GM18498 (cell line): Measurements from ENCODE around the gene PEX10.

ENCODE experiments used
- ATAC-seq: cut with Tn5 transposase; IDR thresholded peaks from one replicate; pipeline ENCODE4 v1.9.1; 2021; ENCODE audit warnings: mild to moderate bottlenecking, moderate library complexity; ENCODE audit not compliant: unreplicated experiment

Gene PEX10

DNA sequence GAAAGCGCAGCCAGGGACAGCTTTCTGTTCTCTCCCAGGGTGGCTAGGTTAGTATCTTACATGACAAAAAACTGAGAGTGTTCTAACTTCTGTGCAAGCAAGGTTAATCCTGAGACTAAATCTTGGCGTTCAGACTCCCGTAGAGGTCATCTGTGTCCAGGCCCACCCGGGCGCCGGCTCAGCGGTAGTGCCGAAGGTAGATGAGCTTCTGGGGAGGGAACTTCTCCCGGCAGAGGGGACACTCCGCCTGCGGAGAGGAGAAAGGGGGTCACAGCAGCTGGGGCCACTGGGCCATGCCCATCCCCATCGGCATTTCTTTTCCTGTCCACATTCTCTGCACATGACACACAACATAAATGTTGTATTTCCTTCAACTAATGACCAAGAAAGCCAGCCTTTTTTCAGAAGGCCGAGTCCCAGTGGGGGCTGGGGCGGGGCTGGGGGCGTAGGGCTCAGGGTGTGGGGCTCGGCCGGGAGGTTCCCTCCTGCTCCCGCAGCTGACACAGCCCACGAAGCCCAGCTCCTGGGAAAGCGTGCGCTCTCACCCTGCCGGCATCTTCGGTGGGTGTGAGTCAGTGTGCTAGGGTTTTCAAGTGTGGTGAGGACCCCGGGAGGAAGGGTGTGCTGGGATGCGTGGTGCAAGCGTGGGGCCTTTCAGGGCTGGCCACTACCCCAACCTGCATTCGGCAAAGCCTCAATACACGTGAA lies 6.6 kb downstream of the PEX10 start:
- ATAC-seq = no peak

DNA sequence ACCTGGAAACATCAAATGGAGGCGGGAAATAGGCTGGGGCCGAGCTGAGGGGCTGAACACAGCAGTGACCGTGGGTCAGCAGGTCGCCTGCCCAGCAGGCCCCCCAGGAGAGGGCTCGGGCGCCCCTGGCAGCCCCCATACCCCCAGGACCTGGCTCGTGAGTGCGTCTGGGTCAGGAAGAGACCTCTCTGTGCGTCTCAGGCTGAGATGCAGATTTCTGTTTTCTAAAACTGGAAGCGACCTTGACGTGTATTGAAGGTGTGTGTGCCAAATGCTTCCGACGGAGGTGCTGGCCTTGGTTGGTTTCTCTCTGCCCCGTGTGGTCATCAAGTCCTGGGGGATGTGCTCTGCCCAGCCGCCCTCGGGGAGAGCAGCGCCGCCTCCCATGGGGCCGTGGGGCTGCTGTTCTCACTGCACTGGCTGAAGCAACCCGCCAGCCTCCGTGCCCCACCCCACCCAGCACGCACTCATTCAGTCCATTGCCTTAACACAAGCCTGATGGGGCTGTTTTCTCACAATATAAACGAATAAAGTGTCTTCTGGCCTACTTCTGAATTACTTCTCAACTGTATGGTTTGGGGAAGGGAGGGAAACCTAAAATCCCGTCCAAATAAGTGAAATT lies 7.4 kb downstream of the PEX10 start:
- ATAC-seq = no peak

DNA sequence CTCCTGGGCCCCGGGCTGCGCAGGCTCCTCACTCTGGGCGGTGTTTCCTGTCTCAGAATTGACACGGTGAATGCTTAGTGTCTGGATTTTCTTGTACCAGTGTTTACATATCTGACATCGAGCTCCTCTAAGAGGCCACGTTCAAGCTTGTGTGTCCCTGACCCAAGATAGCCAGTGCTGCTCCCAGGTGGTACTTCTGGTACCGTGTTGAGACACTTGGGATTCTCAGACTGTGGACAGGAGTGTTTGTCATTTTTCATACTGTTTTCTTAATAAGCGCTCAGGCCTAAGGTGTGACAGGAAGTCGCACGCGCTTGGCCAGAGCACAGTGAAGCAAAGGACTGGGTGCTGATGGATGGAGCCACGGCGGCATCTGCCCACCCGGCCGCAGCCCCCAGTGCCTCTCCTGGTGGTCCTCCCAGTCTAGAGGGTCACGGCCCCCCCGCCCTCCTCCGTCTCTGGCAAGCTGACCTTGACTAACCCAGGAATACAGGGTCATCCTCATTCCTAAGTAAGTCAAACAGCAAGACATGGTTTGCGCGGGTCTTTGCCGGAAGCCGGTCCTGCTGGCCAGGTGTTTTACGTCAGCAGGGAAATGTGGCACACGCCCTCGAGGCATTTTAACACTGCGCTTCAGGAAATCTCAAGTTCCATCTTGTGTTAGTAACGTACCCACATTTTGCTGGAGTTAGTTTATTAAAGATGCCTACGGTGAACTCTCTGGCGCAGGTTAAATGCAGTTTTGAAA lies 8.0 kb downstream of the PEX10 start:
- ATAC-seq = no peak

DNA sequence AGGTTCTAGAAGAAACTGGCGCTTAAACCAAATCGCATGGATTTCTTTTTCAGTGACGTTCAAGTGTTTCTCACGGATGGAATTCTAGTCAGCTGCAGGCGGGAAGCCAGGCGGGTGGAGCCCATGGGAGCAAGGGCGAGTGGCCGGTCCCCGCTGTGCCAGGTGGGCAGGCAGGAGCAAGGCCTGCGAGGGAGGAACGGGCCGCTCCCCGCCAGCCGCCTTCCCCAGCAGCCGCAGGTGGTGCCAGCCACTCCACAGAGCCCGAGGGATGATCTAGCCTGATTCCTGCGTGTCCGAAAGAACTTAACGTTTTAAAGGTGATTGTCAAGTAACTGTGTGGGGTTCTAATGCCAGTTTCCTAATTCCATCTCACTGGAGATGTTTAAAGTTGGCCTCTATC lies 9.1 kb downstream of the PEX10 start:
- ATAC-seq = no peak

DNA sequence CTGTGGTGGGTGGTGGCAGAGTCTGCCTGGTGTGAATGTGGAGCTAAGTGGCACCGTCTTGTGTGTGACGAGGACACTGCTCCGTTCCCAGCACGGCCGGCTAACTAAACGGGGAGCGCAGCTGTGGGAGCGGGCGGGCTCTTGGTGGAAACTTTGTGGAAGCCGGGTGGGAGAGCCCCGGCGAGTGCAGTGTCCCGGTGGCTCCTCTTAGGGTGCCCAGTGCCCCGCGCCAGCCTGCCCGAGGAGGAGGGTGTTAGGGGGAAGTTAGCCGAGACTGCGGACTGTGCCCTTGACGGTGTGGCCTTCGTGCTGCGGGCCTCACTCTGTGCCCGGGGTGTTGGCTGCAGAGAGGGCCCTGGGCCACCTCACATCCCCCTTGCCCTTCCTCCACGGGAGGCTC lies 9.9 kb downstream of the PEX10 start:
- ATAC-seq = no peak

DNA sequence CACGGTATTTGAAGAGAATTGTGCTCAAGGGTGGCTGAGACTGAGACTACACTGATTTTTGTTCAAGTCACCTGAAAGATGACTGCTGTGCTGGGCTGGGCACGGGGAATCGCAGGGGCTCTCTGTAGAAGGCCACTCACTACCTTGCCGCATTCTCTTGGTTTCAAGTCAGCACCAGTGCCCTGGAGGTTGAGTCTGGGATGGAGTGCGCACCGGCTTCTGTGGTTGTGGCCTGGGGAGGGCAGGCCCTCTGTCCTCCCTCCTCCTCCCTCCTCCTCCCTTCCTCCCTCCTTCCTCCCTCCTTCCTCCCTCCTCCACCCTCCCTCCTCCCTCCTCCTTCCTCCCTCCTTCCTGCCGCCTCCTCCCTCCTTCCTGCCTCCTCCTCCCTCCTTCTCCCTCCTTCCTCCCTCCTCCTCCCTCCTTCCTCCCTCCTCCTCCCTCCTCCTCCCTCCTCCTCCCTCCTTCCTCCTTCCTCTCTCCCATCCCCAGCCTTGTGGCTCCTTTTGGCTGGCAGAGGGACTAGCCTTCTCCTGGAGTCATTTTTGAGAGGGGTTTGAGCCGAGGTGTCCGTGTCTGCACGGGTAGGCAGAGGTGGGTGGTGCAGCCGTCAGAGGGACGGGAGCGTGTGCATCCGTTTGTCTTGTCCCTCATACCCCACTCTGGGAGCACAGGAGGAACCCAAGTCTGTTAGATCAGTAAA lies 11.3 kb downstream of the PEX10 start:
- ATAC-seq = no peak

- no peak for ATAC-seq
Observed at GRCh38 chr1:2400576-2400909, 11.8 kb downstream of the PEX10 start.

DNA sequence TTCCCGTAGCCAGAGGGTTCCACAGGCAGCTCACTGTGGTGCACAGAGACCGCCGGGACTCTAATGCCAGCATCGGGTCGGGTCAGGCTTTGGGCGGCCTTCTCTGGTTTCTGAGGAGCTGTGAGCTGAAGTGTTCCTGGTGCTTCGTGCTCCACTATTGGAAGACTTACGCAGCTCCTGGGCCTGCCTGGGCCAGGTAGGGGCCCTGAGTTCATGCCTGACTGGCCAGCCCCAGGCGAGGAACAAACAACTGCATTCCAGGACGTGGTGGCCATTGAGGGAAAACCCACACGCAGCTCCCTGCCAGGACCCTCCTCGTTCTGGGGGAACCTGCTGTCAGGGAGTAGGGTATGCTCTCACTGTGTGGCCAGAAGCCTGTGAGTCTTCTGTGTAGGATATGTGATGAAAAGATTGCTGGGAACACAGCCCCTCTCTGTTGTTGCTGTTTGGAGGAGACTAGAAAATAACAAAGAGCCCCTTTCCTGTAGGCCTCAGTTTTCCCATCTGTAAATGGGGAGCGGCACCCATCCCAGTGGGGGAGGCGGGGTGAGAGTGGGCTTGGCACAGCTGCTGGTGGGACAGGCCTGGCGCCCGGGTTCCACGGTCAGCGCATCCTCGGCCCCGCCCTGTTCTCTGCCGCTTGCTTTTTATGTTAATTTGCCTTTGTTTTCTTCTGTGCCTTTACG lies 12.3 kb downstream of the PEX10 start:
- no peak for ATAC-seq

- no peak for ATAC-seq
Observed at GRCh38 chr1:2398871-2399270, 13.5 kb downstream of the PEX10 start.

GRCh38 chr1:2397007-2397679 lies 15.2 kb downstream of the PEX10 start:
- no peak for ATAC-seq

DNA sequence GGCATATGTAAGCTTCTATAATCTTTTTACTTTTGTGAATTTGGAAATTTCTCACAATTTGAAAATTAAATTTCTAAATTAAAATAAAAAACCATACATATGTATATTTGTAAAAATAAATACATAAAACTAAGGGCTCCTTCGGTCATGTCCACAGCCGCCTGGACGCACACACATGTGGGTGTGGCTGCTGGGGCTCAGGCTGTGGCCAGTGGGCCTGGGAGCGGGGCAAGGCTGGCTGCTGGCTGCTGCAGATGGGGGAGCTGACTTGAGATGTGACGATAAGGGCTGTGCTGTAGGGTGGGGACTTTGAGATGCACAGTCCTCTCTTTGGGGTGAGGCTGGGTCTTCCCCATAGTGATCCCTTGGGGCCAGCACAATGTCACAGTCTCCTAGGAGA lies 15.9 kb downstream of the PEX10 start:
- no peak for ATAC-seq

DNA sequence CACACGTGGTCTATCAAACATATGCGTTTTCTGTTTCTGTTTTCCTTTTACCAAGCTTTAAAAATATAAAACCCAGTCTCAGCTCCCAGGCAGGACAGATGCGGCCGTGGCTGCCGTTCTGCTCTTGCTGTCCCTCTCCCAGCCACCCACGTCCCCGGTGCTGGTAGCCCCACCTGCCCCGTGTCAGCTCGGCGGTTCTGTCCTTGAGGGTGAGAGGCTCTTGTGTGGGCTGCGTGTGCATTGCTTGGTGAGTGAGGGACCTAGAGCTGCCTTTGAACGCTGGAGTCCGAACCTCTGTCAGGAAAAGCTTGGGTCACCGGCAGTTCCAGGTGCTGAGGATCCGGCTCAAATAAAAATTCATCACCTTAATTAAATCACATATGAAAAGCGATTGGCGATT lies 16.3 kb downstream of the PEX10 start:
- no peak for ATAC-seq

- ATAC-seq = no peak
Observed at GRCh38 chr1:2395245-2395644, 17.1 kb downstream of the PEX10 start.

DNA sequence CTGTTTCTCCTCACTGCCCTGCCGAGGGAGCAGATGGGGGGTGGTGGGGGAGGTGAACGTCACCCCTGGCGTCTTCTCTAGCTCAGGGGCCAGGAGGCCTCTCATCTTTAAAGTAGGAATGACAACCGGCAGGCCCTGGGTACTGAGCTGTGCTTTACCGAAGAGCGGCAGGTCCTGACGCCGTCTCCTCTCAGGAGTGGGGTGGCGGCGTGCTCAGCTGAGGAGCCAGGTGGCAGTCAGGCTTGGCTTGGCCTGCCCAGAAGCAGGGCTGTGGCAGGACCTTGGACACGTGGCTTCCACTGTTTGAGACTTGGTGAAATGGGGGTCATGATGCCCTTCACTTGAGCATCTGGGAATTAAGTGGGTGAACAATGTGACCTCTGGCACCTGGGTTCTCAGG lies 17.6 kb downstream of the PEX10 start:
- ATAC-seq = no peak

- no peak for ATAC-seq
Observed at GRCh38 chr1:2394220-2394619, 18.1 kb downstream of the PEX10 start.

- no peak for ATAC-seq
Observed at GRCh38 chr1:2393471-2393877, 18.9 kb downstream of the PEX10 start.

- ATAC-seq = no peak
Observed at GRCh38 chr1:2392686-2393085, 19.7 kb downstream of the PEX10 start.

- ATAC-seq = peak; percentile 24
Observed at GRCh38 chr1:2391931-2392509, 20.3 kb downstream of the PEX10 start.

- ATAC-seq = peak; percentile 87
Observed at GRCh38 chr1:2391041-2391930, 21.1 kb downstream of the PEX10 start, which contains the start of the genes MORN1 and RER1. Gene MORN1, minus strand, starts transcription at chr1:2391554. Its CDS starts 21 bp downstream, at chr1:2391533. Gene RER1, plus strand, starts transcription at chr1:2391841. Its CDS starts 3,950 bp downstream, at chr1:2395791.
